WTC11 (cell line): ENCODE results near the gene ESYT1. TPM values are rescaled to one million over a fixed set of nuclear protein-coding genes. Genes with fewer than 3 reads are reported as not detected.

Experiments
- ATAC-seq: fragments of 200-7000 bp; cut with Tn5 transposase; 2 replicates; pipeline ENCODE4 v1.10.0; 2021; ENCODE audit warnings: mild to moderate bottlenecking, moderate library complexity
- CTCF ChIA-PET: fragments of 300-600 bp; sonication (Branson Sonifier 250); formaldehyde crosslinking; loops from one replicate; lab custom pipeline; 2021; ENCODE audit warnings: antibody characterized with exemption; lab: Charles Lee
- POLR2A ChIA-PET: fragments of 350-600 bp; sonication (Branson Sonifier 250); formaldehyde crosslinking; loops from one replicate; lab custom pipeline; 2021; ENCODE audit warnings: antibody characterized with exemption; lab: Charles Lee
- DNase-seq: peaks from one replicate; pipeline ENCODE4 v3.0.0; 2021; ENCODE audit warnings: low spot score
- H3K27ac Mint-ChIP-seq: 2 replicates; pipeline ENCODE4 v1.8.0; 2021; ENCODE audit warnings: mixed read lengths
- H3K27me3 Mint-ChIP-seq: 2 replicates; pipeline ENCODE4 v1.8.0; 2021; ENCODE audit warnings: low read depth, mild to moderate bottlenecking, moderate library complexity, mixed read lengths
- H3K36me3 Mint-ChIP-seq: 2 replicates; pipeline ENCODE4 v1.8.0; 2021; ENCODE audit warnings: mixed read lengths
- H3K4me1 Mint-ChIP-seq: 2 replicates; pipeline ENCODE4 v1.8.0; 2022; ENCODE audit warnings: mixed read lengths
- H3K4me3 Mint-ChIP-seq: 2 replicates; pipeline ENCODE4 v1.8.0; 2021; ENCODE audit warnings: mild to moderate bottlenecking, moderate library complexity, mixed read lengths
- H3K9me3 Mint-ChIP-seq: 2 replicates; pipeline ENCODE4 v1.8.0; 2021; ENCODE audit warnings: mixed read lengths
- ATF1 ChIP-seq: sonication (generic); formaldehyde crosslinking; IDR thresholded peaks from 2 replicates; pipeline ENCODE4 v1.8.1; 2023; ENCODE audit warnings: mild to moderate bottlenecking, moderate library complexity, missing genetic modification reagents
- CREB1 ChIP-seq: sonication (generic); formaldehyde crosslinking; IDR thresholded peaks from 2 replicates; pipeline ENCODE4 v1.8.0; 2023; ENCODE audit warnings: mild to moderate bottlenecking, missing genetic modification reagents
- CTCF ChIP-seq: fragments of 200-600 bp; IDR thresholded peaks from 2 replicates; pipeline ENCODE4 v1.8.0; 2022; ENCODE audit warnings: antibody characterized with exemption
- FOXJ3 ChIP-seq: sonication (generic); formaldehyde crosslinking; IDR thresholded peaks from 2 replicates; pipeline ENCODE4 v1.9.0; 2021; ENCODE audit warnings: missing genetic modification reagents, mild to moderate bottlenecking, borderline replicate concordance
- GABPB1 ChIP-seq: sonication (generic); formaldehyde crosslinking; IDR thresholded peaks from 2 replicates; pipeline ENCODE4 v1.8.1; 2023; ENCODE audit warnings: mild to moderate bottlenecking, missing genetic modification reagents
- GTF2I ChIP-seq: fragments of 250-450 bp; sonication (Bioruptor Pico); conservative IDR thresholded peaks from 2 replicates; pipeline ENCODE4 v1.4.0; 2021; ENCODE audit warnings: mild to moderate bottlenecking
- JUN ChIP-seq: sonication (generic); formaldehyde crosslinking; IDR thresholded peaks from 2 replicates; pipeline ENCODE4 v1.8.0; 2023; ENCODE audit warnings: mild to moderate bottlenecking, missing genetic modification reagents
- KAT7 ChIP-seq: sonication (generic); formaldehyde crosslinking; IDR thresholded peaks from 2 replicates; pipeline ENCODE4 v1.8.1; 2023; ENCODE audit warnings: missing genetic modification reagents, mild to moderate bottlenecking, borderline replicate concordance
- MYBL2 ChIP-seq: sonication (generic); formaldehyde crosslinking; IDR thresholded peaks from 2 replicates; pipeline ENCODE4 v1.8.1; 2023; ENCODE audit warnings: mild to moderate bottlenecking, moderate library complexity, missing genetic modification reagents
- SMAD3 ChIP-seq: sonication (generic); formaldehyde crosslinking; IDR thresholded peaks from 2 replicates; pipeline ENCODE4 v1.8.0; 2022; ENCODE audit warnings: missing genetic modification reagents, mild to moderate bottlenecking, borderline replicate concordance
- SP1 ChIP-seq: sonication (generic); formaldehyde crosslinking; conservative IDR thresholded peaks from 2 replicates; pipeline ENCODE4 v1.8.1; 2022; ENCODE audit warnings: missing genetic modification reagents
- TEAD4 ChIP-seq: sonication (generic); formaldehyde crosslinking; IDR thresholded peaks from 2 replicates; pipeline ENCODE4 v1.8.0; 2022; ENCODE audit warnings: mild to moderate bottlenecking, missing genetic modification reagents
- USF1 ChIP-seq: sonication (generic); formaldehyde crosslinking; IDR thresholded peaks from 2 replicates; pipeline ENCODE4 v1.8.0; 2022; ENCODE audit warnings: mild to moderate bottlenecking, missing genetic modification reagents
- ZMAT4 ChIP-seq: fragments of 250-450 bp; sonication (Bioruptor Pico); IDR thresholded peaks from 2 replicates; pipeline ENCODE4 v1.9.0; 2021; ENCODE audit warnings: mild to moderate bottlenecking
- ZNF121 ChIP-seq: sonication (generic); formaldehyde crosslinking; IDR thresholded peaks from 2 replicates; pipeline ENCODE4 v1.8.0; 2023; ENCODE audit warnings: missing genetic modification reagents
- ZNF232 ChIP-seq: sonication (generic); formaldehyde crosslinking; IDR thresholded peaks from 2 replicates; pipeline ENCODE4 v1.8.0; 2022; ENCODE audit warnings: mild to moderate bottlenecking, missing genetic modification reagents
- ZNF396 ChIP-seq: fragments of 250-450 bp; sonication (Bioruptor Pico); IDR thresholded peaks from 2 replicates; pipeline ENCODE4 v1.8.0; 2021; ENCODE audit warnings: mild to moderate bottlenecking, moderate library complexity, borderline replicate concordance
- ZNF423 ChIP-seq: fragments of 250-450 bp; sonication (Bioruptor Pico); IDR thresholded peaks from 2 replicates; pipeline ENCODE4 v2.1.2; 2022; ENCODE audit warnings: mild to moderate bottlenecking, moderate library complexity
- ZNF532 ChIP-seq: fragments of 250-450 bp; sonication (Bioruptor Pico); IDR thresholded peaks from 2 replicates; pipeline ENCODE4 v1.9.0; 2021; ENCODE audit warnings: mild to moderate bottlenecking, borderline replicate concordance
- total RNA-seq: library from RNA; stranded (reverse); gene quantifications from 3 replicates; pipeline ENCODE4 v1.2.3, GENCODE V29; 2021

ESYT1 gene
- total RNA-seq, 1 experiment from 2014 or later, result 80.1 TPM

GRCh38 chr12:56082967-56083366, 45.1 kb upstream of the ESYT1 start (continued):
- TF ChIP-seq KAT7 (CRISPR knock-in tag), result no peak

- POLR2A ChIA-PET, result interaction anchor here (0.7 to 1.3 kb wide), 3 partner anchors 20 to 69 kb away, joined by 3 to 6 read pairs (median 3); partner anchors contain the start of gene PA2G4
- H3K36me3 Mint-ChIP-seq, result peaks cover 44% of the 10 kb centered on the region
- no peak overlapping the region; the same call in 1 of the 2 replicates for H3K27ac Mint-ChIP-seq
- ATAC-seq (peak; percentile 50), DNase-seq (peak; percentile 74)
- no peak overlapping the region for H3K4me3 Mint-ChIP-seq
- no peaks in the 10 kb centered on the region for H3K9me3 Mint-ChIP-seq
- CTCF ChIA-PET, result interaction anchor here (0.6 to 1.6 kb wide), 34 partner anchors 11 to 1017 kb away, joined by 3 to 36 read pairs (median 4); partner anchors contain the start of genes COQ10A, ESYT1, IKZF4 and MMP19
- H3K27me3 Mint-ChIP-seq, result no peaks in the 10 kb centered on the region
- H3K4me1 Mint-ChIP-seq, result peaks cover 15% of the 10 kb centered on the region
- TF ChIP-seq CTCF (peak; percentile 40; the same call in 1 of the 2 replicates), MYBL2 (no peak)
These were observed 43.0 kb upstream of the ESYT1 start for GRCh38 chr12:56084958-56085543.

- no peak overlapping the region for H3K4me3 Mint-ChIP-seq
- H3K27ac Mint-ChIP-seq, result peak overlapping the region; percentile 53; the same call in 1 of the 2 replicates
- no peak for ATAC-seq
- H3K9me3 Mint-ChIP-seq, result no peaks in the 10 kb centered on the region
- H3K4me1 Mint-ChIP-seq, result peaks cover 11% of the 10 kb centered on the region
- H3K27me3 Mint-ChIP-seq, result no peaks in the 10 kb centered on the region
- ChIA-PET CTCF (interaction anchor here (0.8 to 1.5 kb wide), 9 partner anchors 14 to 243 kb away, joined by 3 to 17 read pairs (median 5); partner anchors contain the start of genes MMP19, RAB5B and SUOX), POLR2A (interaction anchor here (0.7 to 1.3 kb wide), 2 partner anchors 19 to 599 kb away, joined by 4 to 6 read pairs; partner anchors contain the start of gene PA2G4)
- DNase-seq, result no peak
- peaks cover 52% of the 10 kb centered on the region for H3K36me3 Mint-ChIP-seq
- TF ChIP-seq ATF1 (no peak), CTCF (no peak), GABPB1 (CRISPR knock-in tag) (no peak), KAT7 (CRISPR knock-in tag) (no peak), FOXJ3 (CRISPR knock-in tag) (no peak), ZNF396 (no peak), CREB1 (no peak), GTF2I (CRISPR knock-in tag) (no peak), SP1 (CRISPR knock-in tag) (no peak), USF1 (CRISPR knock-in tag) (no peak)
These were observed 42.0 kb upstream of the ESYT1 start for GRCh38 chr12:56086096-56086495.

- DNase-seq (no peak), ATAC-seq (no peak)
- Mint-ChIP-seq H3K9me3 (no peaks in the 10 kb centered on the region), H3K27me3 (no peaks in the 10 kb centered on the region), H3K4me3 (no peak overlapping the region), H3K36me3 (peaks cover 55% of the 10 kb centered on the region), H3K4me1 (peaks cover 6% of the 10 kb centered on the region), H3K27ac (peak overlapping the region; percentile 53; the same call in 1 of the 2 replicates)
- CTCF ChIA-PET, result interaction anchor here (0.6 kb wide), 1 partner anchor 432 kb away, joined by 4 read pairs; no protein-coding TSS in a partner anchor
- POLR2A ChIA-PET, result interaction anchor here (1.3 kb wide), 1 partner anchor 18 kb away, joined by 6 read pairs; the partner anchor contains the start of gene PA2G4
- TF ChIP-seq ZNF121 (CRISPR knock-in tag) (no peak), JUN (CRISPR knock-in tag) (no peak), GTF2I (CRISPR knock-in tag) (no peak), ZNF232 (no peak), ZNF532 (CRISPR knock-in tag) (no peak), ZNF423 (no peak), SMAD3 (CRISPR knock-in tag) (no peak), ZMAT4 (CRISPR knock-in tag) (no peak), TEAD4 (CRISPR knock-in tag) (no peak)
These were observed 41.5 kb upstream of the ESYT1 start for GRCh38 chr12:56086608-56087007.
